Hematopoietic multipotent progenitor cell treated with erythropoietin and hydrocortisone succinate and interleukin-3 and kit ligand, for 17 days (in vitro differentiated cells): ENCODE data around the gene LRIG1.

Experiments
- DNase-seq: peaks from one replicate; pipeline ENCODE4 v3.0.0-alpha.2; 2015; ENCODE audit warnings: low spot score

Gene LRIG1

DNA sequence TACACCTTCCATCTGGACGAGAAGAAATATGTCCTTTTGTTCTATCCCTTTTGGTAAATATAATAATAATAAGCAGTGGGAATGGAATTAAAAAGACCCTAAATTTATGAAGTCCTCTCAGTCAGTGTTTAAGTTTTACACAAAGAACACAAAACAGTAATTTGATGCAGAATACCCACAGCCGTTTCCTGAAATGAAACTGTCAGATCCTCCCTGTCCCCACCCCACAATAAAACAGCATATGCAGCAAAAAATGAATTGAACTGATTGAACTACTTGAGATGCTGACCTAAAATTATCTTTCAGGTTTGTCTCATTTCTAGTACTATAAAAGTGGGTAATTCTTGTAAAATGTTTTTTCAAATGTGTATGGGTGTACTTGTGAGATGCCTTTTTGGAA lies 2.2 kb upstream of the LRIG1 start:
- no peak for DNase-seq

DNA sequence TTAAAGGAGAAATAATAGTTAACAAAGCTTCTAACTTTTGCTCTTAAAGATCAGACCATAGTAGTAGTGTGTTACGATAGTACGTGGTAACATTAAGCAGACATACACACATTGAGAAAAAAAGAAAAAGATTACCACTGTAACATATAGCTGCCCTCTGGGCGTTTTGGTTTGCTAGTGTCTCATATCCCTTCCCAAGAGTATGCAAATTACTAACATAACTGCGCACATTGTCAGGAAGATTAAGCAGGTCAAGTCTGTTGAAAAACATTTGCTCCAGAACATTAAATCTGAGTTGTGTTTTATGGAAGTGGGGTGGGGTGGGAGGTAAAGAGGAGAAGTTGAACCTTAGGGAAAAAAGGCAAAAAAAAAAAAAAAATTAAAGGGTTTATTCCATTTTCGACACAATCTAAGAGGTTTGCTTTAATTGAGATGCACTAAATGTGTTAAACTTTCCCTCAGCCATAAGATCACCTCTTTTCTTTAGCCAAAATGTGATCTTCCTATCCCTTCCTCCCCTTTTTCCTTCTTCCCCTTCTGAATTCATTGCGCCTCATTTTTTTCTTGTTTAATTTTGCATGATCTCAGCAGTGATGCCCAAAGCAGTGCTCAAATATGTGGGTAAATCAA lies 1.5 kb upstream of the LRIG1 start:
- no peak for DNase-seq

DNA sequence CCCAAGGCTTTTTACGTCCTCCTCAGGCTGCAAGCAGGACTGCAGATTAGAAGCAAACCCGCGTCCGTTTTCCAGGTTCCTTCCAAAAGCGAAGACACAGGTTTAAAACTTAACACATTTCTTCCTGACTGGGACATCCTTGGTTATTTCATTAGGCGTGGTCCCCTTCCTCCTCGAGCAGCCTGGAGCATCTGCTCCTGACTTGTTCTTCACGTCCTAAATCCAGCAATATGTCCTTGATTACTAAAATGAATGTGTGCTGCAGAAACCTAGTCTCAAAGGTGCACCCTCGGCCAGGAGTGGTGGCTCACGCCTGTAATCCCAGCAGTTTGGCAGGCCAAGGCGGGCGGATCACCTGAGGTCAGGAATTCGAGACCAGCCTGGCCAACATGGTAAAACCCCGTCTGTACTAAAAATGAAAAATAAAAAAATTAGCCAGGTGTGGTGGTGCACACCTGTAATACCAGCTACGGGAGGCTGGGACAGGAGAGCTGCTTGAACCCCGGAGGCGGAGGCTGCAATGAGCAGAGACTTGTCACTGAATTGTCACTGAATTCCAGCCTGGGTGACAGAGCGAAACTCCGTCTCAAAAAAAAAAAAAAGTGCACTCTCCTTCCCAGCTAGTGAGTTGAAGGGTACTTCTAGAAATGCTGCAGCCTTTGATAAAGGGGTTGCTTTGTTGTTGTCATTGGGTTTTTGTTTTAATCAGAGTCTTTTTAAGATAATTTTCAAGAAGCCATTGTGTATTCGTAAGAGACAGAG lies 842 bp upstream of the LRIG1 start:
- DNase-seq = no peak

DNA sequence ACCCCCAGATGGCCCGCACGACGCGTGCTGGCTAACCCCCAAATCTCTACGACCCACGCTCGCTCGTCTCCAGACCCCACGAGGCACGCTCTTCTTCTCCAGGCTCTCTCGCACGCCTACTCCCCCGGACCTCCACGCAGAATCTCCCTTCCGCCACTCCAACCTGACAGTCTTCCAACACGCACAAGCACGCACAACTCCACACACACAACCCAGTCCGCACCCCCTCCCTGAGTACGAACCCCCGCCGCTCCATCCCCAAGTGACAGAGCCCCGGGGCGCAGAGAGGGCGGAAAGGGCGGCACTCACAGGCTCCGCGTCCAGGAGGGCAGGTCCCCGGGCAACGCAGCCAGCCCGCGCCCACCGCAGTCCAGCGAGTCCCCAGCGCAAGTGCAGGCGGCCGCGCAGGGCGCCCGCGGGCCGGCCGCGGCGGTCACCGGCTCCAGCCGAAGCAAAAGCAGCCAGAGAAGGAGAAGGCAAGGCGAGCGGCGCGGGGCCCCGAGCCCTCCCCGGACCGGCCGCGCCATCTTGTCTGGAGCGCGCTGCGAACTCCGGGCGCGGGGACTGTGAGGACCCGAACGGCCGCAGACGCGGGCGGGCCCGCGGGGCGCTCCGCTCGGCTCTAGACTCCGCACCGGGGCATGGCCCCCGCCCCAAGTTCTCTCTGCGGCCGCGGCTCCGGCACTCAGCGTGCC lies 794 bp downstream of the LRIG1 start:
- DNase-seq = no peak

DNA sequence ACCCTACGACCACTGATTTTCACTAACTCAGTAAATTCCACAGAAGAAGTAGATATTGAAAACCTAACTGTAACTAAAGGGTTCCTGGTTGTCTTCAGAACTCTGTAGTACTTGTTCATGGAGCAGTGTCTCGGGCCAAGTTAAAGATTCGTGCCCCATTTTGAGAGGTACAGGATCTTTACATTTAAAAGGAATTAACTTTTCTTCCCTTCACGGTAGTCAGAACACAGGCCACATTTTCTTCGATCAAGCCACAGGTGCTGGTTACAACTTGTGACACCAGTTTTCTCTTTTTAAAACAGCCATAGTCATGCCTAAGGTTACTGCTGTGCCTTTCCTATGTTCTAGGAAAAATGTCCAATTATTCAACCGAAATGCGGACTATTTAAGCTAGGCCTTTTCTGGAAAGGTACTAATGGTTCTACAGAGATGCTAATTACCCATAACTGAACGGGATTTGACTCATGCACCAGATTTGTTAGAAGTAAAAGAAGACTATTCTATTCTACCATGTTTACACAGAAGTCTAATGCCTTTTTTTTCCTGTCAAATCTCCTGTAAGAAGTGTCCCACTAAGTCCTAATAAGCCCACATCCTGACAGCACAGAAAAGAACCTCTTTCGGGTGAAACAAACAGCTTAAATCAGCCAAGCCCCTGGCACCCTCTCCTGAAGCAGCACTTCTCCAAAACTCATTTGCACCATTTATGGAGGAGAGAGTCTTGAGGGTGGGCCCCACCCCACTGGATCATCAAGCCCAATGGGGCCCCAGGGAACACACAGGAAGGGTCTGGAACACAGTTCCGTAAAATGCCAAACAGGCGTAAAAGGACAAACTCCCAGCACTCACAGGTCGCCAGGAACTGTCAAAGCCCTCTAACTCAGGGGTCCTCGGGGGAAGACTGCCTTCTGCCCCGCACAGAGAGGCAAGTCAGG lies 1.9 kb downstream of the LRIG1 start:
- DNase-seq = no peak

DNA sequence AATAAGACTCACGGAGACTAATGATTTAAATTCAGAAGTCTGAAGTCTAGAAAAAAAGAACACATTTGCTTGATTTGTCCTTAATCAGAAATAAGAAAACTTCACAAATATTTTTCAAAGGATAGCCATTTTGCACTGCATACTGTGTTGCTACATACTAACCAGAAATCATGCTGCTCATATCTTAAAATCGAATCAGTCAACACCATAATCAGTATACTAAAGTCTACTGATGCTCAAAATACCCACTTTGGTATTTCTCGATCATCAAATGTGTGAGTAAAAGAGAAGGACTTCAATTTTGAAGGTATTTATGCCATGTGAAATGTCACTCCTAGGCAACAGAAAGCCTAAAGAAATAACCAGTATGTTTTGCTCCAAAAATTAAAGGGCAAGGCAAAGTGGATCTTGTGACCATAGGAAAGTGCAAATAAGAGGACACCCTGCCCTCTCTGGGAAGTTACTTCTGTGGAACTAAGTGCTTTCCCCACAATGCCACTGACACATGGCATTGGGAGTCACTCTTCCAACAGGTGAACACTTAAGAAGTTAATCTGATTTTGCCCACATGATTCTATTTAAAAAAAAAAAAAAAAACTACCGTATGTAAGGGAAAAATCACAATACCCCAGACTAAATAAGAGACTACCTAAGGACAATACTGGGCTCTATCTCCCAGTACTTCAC lies 2.7 kb downstream of the LRIG1 start:
- no peak for DNase-seq

DNA sequence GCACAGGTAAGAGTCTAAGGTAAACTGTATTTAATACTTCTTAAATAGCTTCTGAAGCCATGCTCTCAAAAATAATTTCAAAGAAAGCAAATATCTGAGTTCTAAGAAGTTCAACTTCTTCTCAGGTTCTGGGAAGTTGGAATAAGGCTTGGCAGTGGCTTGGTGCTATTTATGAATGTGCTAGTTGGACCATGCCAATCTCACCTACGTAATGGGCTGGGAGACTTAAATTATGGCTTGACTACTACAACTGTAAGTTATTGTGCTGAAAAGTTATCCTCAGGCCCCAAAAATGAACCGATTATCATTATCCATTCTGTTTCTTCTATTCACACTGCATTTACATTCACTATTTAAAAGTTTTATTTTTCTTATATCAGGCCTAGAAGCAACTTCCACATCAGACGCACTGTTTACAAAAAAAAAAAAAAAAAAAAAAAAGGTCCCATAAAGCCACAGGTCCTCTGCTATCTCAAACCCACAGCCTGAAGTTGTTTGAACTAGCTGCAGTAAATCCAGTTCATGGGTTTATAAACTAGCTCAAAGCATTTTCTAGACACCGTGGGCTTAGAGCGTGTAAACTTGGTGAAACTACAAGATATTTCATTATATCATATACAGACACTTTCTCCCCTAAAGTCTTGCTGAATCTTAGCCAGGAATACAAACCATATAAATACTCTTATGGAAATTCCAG lies 3.4 kb downstream of the LRIG1 start:
- DNase-seq = no peak

DNA sequence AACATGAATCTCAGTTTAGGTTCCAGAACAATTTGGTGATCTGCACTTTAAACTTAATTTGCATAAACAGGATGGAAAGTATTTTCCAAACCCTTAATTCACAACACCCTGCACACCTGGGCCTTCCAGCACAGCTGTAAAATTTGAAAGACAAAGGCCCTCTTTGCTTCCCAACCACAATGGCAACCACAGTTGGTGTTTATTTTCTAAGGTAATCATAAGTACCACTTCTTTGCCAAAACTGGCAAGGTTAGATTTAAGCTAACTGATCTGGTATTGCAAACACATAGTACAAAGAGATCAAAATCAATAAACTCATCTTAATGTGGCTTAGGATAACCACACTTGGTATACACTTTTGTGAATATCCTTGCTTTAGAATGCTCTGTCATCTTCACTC lies 4.1 kb downstream of the LRIG1 start:
- no peak for DNase-seq

DNA sequence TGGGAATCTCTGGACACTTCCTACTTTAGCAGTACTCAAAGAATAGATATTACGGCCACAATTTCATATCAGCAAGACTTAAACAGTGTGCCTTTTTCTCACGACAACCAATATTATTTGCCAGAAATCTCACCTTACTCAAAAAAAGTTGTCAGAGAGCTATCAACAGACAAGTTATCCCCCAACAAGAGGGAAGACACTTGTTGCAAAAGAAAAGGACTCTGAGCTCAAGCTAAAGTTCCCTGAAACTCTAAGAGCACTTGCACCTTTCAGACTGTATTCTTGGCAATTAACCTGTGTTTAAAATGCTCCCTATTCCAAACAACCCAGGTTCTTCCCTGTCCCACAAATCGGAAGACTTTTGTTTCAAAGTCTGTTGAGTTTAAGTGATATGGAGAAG lies 4.5 kb downstream of the LRIG1 start:
- DNase-seq = no peak

DNA sequence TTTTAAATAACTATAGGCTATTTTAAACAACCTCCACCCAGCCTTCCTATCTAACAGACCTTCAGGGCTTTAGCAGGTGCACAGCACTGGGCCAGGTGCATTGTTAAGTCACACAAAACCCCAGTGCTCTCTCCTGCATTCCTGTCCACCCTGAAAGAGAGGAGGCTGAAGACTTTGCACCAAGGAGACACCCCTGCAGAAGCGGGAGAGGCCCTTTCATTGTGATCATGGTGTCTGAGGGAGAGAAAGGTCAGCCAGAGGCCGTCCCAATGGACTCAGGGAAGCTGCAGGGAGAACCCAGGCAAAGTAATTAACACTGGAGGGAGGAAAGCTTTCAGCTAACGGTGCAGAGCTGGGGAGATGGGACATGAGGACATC lies 5.2 kb downstream of the LRIG1 start:
- no peak for DNase-seq

DNA sequence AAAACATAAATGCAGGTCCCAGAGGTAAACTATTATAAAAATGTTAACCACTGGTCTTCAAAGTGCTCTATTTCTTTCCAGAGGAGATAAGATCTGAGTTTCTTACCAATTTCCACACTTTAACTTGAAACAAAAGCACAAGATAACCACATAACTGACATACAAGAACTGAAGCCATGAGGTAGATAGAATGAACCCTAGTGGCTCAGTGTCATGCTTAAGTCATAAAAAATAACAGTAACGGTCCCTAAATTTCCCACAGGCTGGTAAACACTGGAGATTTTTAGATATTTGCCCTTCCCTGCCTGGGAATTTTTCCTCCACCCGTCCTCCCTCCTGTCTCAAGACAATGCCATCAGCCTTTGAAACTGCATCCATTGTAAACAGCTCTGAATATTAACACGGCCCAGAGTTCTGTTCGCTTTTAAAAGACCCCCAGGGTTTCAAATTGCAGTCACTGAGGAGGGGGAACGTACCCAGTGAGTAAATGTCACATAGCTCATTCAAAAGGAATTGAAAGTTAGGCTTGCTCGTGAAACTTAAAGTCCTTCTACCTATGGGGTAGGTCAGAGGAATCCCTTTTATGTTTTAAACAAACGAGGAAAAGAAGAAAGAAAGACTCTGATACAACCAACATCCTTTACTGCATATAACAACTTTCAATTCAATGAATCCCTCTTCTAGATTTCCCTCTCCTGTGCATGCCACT lies 5.7 kb downstream of the LRIG1 start:
- DNase-seq = no peak

DNA sequence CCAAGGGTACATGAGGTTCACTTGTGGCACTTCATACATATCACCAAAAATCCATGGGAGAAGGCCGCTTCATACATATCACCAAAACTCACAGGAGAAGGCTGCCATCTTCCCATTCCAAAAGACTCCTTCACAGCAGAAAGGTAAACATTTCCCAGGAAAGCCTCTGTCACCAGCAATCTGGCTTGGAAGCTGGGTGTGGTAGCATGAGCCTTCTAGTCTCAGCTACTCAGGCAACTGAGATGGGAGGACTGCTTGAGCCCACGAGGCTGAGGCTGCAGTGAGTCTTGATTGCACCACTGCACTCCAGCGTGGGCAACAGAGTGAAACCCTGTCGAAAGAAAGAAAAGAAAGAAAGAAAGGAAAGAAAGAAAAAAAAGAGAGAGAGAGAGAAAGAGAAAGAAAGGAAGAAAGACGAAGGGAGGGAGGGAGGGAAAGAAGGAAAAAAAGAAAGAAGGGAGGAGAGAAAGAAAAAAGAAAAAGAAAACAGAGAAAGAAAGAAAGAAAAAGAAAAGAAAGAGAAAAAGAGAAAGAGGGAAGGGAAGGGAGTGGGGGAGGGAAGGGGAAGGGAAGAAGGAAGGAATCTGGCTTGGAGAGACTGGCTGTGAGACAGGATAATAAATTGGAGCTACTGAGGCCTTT lies 7.2 kb downstream of the LRIG1 start:
- DNase-seq = no peak

DNA sequence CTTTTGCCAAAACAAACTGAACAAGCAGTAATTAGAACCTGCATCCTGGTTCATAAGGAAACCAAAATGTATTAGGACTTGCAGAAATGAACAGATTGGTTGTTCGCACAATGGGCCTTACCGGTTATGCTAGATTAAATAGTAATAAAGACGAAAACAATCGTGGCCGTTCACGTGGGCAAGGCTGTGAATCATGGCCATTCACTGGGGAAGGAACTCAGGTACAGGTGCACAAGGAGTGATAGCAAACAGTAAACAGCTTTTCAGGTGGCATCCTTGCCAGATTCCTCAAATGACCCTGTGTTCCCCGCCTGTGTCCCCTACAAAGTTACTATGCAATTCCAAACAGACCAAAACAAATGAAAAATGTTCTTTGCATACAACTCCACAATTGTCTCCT lies 8.2 kb downstream of the LRIG1 start:
- DNase-seq = no peak

DNA sequence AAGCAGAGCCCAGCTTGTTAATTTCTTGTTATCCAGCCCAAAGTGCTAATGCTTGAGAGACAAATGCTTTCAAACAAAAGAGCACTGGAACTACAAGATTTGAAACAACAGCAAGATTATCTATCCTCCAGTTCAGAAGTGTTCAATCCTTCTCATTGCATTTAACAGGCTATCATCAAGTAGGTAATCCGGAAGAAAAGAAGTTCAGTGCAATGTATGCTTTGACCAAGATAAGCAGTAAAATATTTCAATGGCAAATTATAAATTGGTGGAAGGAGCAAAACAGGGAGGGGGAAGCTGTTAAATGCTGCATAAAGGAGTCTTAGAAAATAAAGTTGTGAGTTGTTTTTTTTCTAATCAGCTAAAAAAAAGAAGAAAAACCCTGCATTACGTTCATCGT lies 8.8 kb downstream of the LRIG1 start:
- no peak for DNase-seq

DNA sequence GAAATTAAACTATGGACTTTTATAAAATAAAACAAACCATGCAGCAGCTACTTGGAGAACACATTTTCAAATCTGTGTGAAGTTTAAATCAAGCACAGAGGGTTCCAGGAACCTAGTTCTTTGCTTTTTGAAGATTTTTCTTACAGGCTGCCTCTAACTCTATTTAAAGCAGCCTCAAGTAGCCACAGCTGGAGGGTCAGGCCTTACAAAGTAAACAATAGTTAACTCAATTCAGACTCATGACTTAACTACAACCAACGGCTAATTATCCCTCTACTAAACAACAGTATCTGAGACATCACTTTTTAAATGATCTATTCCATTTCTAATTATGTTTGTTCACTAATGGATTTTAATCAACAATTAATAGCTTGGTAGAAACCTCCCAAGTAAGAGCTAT lies 9.8 kb downstream of the LRIG1 start:
- no peak for DNase-seq

DNA sequence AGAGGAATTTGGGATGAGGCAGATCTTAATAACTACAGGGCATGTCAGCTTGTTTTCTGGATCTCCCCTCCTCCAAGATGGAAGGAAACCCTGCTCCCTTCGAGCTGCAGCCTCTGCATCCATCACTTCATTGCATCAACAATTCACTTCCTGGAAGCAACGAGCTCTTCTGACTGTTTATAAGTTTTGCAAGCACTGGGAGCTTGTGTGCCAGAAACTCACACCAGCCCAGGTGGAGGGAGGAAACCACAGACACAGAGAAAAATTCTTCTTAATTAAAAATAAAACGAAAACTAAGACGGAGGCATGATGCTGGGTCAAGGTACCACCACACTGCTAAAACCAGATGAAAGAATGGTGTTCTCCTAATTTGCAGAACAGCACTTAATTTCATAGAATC lies 10.6 kb downstream of the LRIG1 start:
- DNase-seq = no peak

DNA sequence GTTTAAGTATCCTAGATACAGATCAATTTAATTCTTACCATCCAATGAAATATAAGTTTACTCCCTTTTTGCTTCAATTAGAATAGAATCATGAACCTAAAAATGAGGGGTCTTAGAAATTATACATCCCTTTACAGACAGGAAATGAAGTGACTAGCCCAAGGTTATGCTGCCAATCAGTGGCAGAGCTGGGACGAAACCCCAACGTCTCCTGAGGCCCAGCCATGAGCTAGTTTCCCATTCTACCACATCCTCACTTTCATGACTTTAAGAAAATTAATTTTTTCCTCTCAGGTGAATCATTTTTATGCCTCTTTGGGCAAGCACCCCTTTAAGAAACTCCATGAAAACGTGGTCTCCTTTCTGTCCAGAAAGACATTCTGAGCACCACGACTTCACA lies 11.2 kb downstream of the LRIG1 start:
- no peak for DNase-seq

DNA sequence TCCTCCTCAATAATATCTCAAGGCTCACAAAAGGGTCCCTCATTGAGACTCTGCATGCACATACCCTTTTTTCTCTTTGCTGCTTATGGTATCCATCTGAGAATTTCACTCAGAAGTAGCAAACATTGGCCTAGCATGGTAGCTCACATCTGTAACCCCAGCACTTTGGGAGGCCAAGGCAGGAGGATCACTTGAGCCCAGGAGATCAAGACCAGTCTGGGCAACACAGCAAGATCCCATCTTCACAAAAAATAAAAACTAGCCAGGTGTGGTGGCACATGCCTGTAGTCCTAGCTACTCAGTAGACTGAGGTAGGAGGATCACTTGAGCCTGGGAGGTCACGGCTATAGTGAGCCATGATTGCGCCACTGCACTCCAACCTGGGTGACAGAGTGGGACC lies 11.7 kb downstream of the LRIG1 start:
- no peak for DNase-seq

DNA sequence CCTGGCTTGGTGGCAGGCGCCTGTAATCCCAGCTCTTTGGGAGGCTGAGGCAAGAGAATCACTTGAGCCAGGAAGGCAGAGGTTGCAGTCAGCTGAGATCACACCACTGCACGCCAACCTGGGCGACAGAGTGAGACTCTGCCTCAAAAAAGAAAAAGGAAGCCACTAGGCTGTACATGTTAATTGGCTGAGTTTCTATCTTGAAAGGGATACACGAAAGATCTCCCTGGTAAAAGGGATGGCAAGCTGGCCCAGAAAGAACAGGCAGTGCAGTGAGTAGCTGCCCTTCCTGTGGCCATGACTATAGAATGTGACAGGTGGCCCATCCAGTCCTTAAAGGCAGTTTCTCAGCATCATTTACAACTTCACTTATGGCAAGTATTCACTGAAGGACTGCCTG lies 12.3 kb downstream of the LRIG1 start:
- no peak for DNase-seq

DNA sequence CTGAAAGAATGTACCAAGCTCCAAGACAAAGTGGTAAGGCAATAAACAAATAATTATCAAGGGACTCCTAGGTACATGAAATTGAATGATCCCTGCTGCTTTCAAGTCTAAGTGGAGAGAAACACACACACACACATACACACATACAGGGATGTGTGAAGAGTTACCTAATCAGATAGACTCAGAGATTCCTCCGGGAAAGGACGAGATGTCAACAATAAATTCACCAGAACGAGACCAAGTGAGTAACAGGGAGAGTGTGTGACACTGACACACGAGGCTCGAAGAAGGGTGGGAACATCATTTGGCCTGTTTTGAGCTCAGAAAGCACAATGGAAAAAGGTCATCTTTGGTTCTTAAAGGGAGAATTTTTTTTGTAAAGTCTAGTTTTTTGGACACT lies 13.4 kb downstream of the LRIG1 start:
- no peak for DNase-seq
